WTC11 (cell line): ENCODE measurements around the gene DAPK3. TPM values are rescaled to one million over a fixed set of nuclear protein-coding genes. Genes with fewer than 3 reads are reported as not detected.

Experiments
- ATAC-seq: fragments of 200-7000 bp; cut with Tn5 transposase; 2 replicates; pipeline ENCODE4 v1.10.0; 2021; ENCODE audit warnings: mild to moderate bottlenecking, moderate library complexity
- CTCF ChIA-PET: fragments of 300-600 bp; sonication (Branson Sonifier 250); formaldehyde crosslinking; loops from one replicate; lab custom pipeline; 2021; ENCODE audit warnings: antibody characterized with exemption; lab: Charles Lee
- POLR2A ChIA-PET: fragments of 350-600 bp; sonication (Branson Sonifier 250); formaldehyde crosslinking; loops from one replicate; lab custom pipeline; 2021; ENCODE audit warnings: antibody characterized with exemption; lab: Charles Lee
- DNase-seq: peaks from one replicate; pipeline ENCODE4 v3.0.0; 2021; ENCODE audit warnings: low spot score
- H3K27ac Mint-ChIP-seq: 2 replicates; pipeline ENCODE4 v1.8.0; 2021; ENCODE audit warnings: mixed read lengths
- H3K27me3 Mint-ChIP-seq: 2 replicates; pipeline ENCODE4 v1.8.0; 2021; ENCODE audit warnings: low read depth, mild to moderate bottlenecking, moderate library complexity, mixed read lengths
- H3K36me3 Mint-ChIP-seq: 2 replicates; pipeline ENCODE4 v1.8.0; 2021; ENCODE audit warnings: mixed read lengths
- H3K4me1 Mint-ChIP-seq: 2 replicates; pipeline ENCODE4 v1.8.0; 2022; ENCODE audit warnings: mixed read lengths
- H3K4me3 Mint-ChIP-seq: 2 replicates; pipeline ENCODE4 v1.8.0; 2021; ENCODE audit warnings: mild to moderate bottlenecking, moderate library complexity, mixed read lengths
- H3K9me3 Mint-ChIP-seq: 2 replicates; pipeline ENCODE4 v1.8.0; 2021; ENCODE audit warnings: mixed read lengths
- EMX1 ChIP-seq: fragments of 250-450 bp; sonication (Bioruptor Pico); IDR thresholded peaks from 2 replicates; pipeline ENCODE4 v1.8.0; 2021; ENCODE audit warnings: mild to moderate bottlenecking
- ERG ChIP-seq: fragments of 250-450 bp; sonication (Bioruptor Pico); IDR thresholded peaks from 2 replicates; pipeline ENCODE4 v1.8.0; 2021; ENCODE audit warnings: mild to moderate bottlenecking
- NFATC4 ChIP-seq: fragments of 250-450 bp; sonication (Bioruptor Pico); IDR thresholded peaks from 2 replicates; pipeline ENCODE4 v1.9.0; 2021; ENCODE audit warnings: mild to moderate bottlenecking
- NR2C2 ChIP-seq: sonication (generic); formaldehyde crosslinking; IDR thresholded peaks from 2 replicates; pipeline ENCODE4 v1.8.0; 2022; ENCODE audit warnings: mild to moderate bottlenecking, missing genetic modification reagents
- PRRX2 ChIP-seq: fragments of 250-450 bp; sonication (Bioruptor Pico); IDR thresholded peaks from 2 replicates; pipeline ENCODE4 v1.8.0; 2021; ENCODE audit warnings: mild to moderate bottlenecking
- RORB ChIP-seq: fragments of 250-450 bp; sonication (Bioruptor Pico); IDR thresholded peaks from 2 replicates; pipeline ENCODE4 v1.9.0; 2021; ENCODE audit warnings: mild to moderate bottlenecking
- TEAD4 ChIP-seq: sonication (generic); formaldehyde crosslinking; IDR thresholded peaks from 2 replicates; pipeline ENCODE4 v1.8.0; 2022; ENCODE audit warnings: mild to moderate bottlenecking, missing genetic modification reagents
- ZMAT4 ChIP-seq: fragments of 250-450 bp; sonication (Bioruptor Pico); IDR thresholded peaks from 2 replicates; pipeline ENCODE4 v1.9.0; 2021; ENCODE audit warnings: mild to moderate bottlenecking
- ZNF232 ChIP-seq: sonication (generic); formaldehyde crosslinking; IDR thresholded peaks from 2 replicates; pipeline ENCODE4 v1.8.0; 2022; ENCODE audit warnings: mild to moderate bottlenecking, missing genetic modification reagents
- ZNF416 ChIP-seq: fragments of 250-450 bp; sonication (Bioruptor Pico); IDR thresholded peaks from 2 replicates; pipeline ENCODE4 v1.9.0; 2021; ENCODE audit warnings: mild to moderate bottlenecking, inconsistent platforms
- ZNF532 ChIP-seq: fragments of 250-450 bp; sonication (Bioruptor Pico); IDR thresholded peaks from 2 replicates; pipeline ENCODE4 v1.9.0; 2021; ENCODE audit warnings: mild to moderate bottlenecking, borderline replicate concordance
- ZNF671 ChIP-seq: fragments of 250-450 bp; sonication (Bioruptor Pico); IDR thresholded peaks from 2 replicates; pipeline ENCODE4 v1.8.0; 2021; ENCODE audit warnings: mild to moderate bottlenecking
- total RNA-seq: library from RNA; stranded (reverse); gene quantifications from 3 replicates; pipeline ENCODE4 v1.2.3, GENCODE V29; 2021
- TF ChIP-seq, protein P1 (sequence below): fragments of 250-450 bp; sonication (Bioruptor Pico); IDR thresholded peaks from 2 replicates; pipeline ENCODE4 v1.9.0; 2021; ENCODE audit warnings: mild to moderate bottlenecking
- TF ChIP-seq, protein P2 (sequence below): sonication (generic); formaldehyde crosslinking; IDR thresholded peaks from 2 replicates; pipeline ENCODE4 v1.8.0; 2022; ENCODE audit warnings: mild to moderate bottlenecking, missing genetic modification reagents

DAPK3 gene
- total RNA-seq, 1 experiment from 2014 or later: 73.5 TPM

GRCh38 chr19:3975637-3976087 lies 4.8 kb upstream of the DAPK3 start:
- H3K27ac Mint-ChIP-seq: peak overlapping the region; percentile 60
- no peaks in the 10 kb centered on the region for H3K9me3 Mint-ChIP-seq
- ChIA-PET POLR2A (interaction anchor here (0.7 to 1.2 kb wide), 4 partner anchors 10 to 1205 kb away, joined by 3 to 7 read pairs (median 4); no protein-coding TSS in a partner anchor), CTCF (interaction anchor here (0.7 kb wide), 1 partner anchor 164 kb away, joined by 3 read pairs; no protein-coding TSS in a partner anchor)
- H3K36me3 Mint-ChIP-seq: peaks cover 50% of the 10 kb centered on the region
- peaks cover 6% of the 10 kb centered on the region for H3K4me1 Mint-ChIP-seq
- H3K4me3 Mint-ChIP-seq: no peak overlapping the region
- no peak for DNase-seq
- no peak for ATAC-seq
- TF ChIP-seq NFATC4 (CRISPR knock-in tag) (peak; percentile 85), EMX1 (CRISPR knock-in tag) (peak; percentile 53; the same call in 1 of the 2 replicates), ZNF671 (CRISPR knock-in tag) (peak; percentile 83; the same call in 1 of the 2 replicates), PRRX2 (CRISPR knock-in tag) (peak; percentile 41; the same call in 1 of the 2 replicates), RORB (CRISPR knock-in tag) (peak; percentile 13; the same call in 1 of the 2 replicates), ERG (CRISPR knock-in tag) (peak; percentile 69; the same call in 1 of the 2 replicates), ZNF232 (no peak), ZNF416 (CRISPR knock-in tag) (peak; percentile 79; the same call in 1 of the 2 replicates), NR2C2 (no peak), ZNF532 (CRISPR knock-in tag) (peak; percentile 76; the same call in 1 of the 2 replicates), ZMAT4 (CRISPR knock-in tag) (0 out of 2 replicates have a peak, but pooled peaks have one; percentile 20)
- TF ChIP-seq, protein P1, sequence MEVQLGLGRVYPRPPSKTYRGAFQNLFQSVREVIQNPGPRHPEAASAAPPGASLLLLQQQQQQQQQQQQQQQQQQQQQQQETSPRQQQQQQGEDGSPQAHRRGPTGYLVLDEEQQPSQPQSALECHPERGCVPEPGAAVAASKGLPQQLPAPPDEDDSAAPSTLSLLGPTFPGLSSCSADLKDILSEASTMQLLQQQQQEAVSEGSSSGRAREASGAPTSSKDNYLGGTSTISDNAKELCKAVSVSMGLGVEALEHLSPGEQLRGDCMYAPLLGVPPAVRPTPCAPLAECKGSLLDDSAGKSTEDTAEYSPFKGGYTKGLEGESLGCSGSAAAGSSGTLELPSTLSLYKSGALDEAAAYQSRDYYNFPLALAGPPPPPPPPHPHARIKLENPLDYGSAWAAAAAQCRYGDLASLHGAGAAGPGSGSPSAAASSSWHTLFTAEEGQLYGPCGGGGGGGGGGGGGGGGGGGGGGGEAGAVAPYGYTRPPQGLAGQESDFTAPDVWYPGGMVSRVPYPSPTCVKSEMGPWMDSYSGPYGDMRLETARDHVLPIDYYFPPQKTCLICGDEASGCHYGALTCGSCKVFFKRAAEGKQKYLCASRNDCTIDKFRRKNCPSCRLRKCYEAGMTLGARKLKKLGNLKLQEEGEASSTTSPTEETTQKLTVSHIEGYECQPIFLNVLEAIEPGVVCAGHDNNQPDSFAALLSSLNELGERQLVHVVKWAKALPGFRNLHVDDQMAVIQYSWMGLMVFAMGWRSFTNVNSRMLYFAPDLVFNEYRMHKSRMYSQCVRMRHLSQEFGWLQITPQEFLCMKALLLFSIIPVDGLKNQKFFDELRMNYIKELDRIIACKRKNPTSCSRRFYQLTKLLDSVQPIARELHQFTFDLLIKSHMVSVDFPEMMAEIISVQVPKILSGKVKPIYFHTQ (CRISPR knock-in tag): peak; percentile 87
- TF ChIP-seq, protein P2, sequence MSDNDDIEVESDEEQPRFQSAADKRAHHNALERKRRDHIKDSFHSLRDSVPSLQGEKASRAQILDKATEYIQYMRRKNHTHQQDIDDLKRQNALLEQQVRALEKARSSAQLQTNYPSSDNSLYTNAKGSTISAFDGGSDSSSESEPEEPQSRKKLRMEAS: no peak
- H3K27me3 Mint-ChIP-seq: no peaks in the 10 kb centered on the region

DNA sequence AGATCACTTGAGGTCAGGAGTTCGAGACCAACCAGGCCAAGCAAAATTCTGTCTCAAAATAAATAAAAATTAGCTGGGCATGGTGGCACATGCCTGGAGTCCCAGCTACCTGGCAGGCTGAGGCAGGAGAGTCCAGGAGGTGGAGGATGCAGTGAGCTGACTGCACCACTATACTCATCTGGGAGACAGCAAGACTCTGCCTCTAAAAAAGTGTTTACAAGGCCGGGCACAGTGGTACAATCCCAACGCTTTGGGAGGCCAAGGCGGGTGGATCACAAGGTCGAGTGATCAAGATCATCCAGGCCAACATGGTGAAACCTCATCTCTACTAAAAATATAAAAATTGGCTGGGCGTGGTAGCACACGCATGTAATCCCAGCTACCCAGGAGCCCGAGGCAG lies 4.2 kb upstream of the DAPK3 start:
- Mint-ChIP-seq H3K36me3 (peaks cover 45% of the 10 kb centered on the region), H3K9me3 (no peaks in the 10 kb centered on the region), H3K4me1 (peaks cover 9% of the 10 kb centered on the region), H3K27ac (no peak overlapping the region), H3K27me3 (no peaks in the 10 kb centered on the region), H3K4me3 (no peak overlapping the region)
- ATAC-seq (no peak), DNase-seq (no peak)
- ChIA-PET POLR2A (interaction anchor here (0.7 to 1.2 kb wide), 4 partner anchors 11 to 1204 kb away, joined by 3 to 7 read pairs (median 4); no protein-coding TSS in a partner anchor), CTCF (interaction anchor here (0.7 kb wide), 1 partner anchor 165 kb away, joined by 3 read pairs; no protein-coding TSS in a partner anchor)
- TF ChIP-seq PRRX2 (CRISPR knock-in tag) (peak; percentile 49; the same call in 1 of the 2 replicates), TEAD4 (CRISPR knock-in tag) (no peak), ZNF416 (CRISPR knock-in tag) (peak; percentile 12; the same call in 1 of the 2 replicates), NFATC4 (CRISPR knock-in tag) (peak; percentile 52; the same call in 1 of the 2 replicates)
